MV-4-11 (cell line): ENCODE data around the gene USP9X.
"Not testable (repeated sequence)": the region's sequence is repeated elsewhere in the genome, so short reads cannot be mapped to it uniquely, and the experiment has no call there.

Source experiments
- DNase-seq: peaks from one replicate; lab custom pipeline; 2025; lab: John Stamatoyannopoulos, UW

USP9X gene, protein sequence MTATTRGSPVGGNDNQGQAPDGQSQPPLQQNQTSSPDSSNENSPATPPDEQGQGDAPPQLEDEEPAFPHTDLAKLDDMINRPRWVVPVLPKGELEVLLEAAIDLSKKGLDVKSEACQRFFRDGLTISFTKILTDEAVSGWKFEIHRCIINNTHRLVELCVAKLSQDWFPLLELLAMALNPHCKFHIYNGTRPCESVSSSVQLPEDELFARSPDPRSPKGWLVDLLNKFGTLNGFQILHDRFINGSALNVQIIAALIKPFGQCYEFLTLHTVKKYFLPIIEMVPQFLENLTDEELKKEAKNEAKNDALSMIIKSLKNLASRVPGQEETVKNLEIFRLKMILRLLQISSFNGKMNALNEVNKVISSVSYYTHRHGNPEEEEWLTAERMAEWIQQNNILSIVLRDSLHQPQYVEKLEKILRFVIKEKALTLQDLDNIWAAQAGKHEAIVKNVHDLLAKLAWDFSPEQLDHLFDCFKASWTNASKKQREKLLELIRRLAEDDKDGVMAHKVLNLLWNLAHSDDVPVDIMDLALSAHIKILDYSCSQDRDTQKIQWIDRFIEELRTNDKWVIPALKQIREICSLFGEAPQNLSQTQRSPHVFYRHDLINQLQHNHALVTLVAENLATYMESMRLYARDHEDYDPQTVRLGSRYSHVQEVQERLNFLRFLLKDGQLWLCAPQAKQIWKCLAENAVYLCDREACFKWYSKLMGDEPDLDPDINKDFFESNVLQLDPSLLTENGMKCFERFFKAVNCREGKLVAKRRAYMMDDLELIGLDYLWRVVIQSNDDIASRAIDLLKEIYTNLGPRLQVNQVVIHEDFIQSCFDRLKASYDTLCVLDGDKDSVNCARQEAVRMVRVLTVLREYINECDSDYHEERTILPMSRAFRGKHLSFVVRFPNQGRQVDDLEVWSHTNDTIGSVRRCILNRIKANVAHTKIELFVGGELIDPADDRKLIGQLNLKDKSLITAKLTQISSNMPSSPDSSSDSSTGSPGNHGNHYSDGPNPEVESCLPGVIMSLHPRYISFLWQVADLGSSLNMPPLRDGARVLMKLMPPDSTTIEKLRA (N-terminal part only)

GRCh38 chrX:41084893-41085511 lies at the start of gene USP9X:
Gene USP9X (plus strand): TSS chrX:41085445. CDS start chrX:41123629, 38,184 bp downstream.
- DNase-seq = peak; percentile 62

DNA sequence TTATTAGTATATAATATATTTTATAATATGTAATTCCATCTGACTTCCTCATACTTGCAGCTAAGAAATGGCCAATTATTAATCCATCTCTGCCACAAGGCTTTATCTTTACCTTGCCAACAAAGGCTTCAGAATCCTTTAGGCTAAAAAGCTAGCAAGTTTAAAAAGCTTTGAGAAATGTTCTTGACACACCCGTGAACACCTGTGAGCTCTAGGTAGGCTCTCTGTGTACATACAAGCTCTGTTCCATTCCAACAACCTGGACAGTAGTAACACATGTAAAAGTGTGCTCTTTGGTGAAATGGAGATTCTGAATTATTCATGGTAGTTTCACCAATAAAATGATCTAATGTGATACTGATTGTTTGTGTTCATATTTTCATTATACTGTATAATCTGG lies 49.7 kb upstream of the USP9X start:
- DNase-seq = no peak

GRCh38 chrX:41036668-41037326 lies 48.4 kb upstream of the USP9X start:
- no peak for DNase-seq

DNA sequence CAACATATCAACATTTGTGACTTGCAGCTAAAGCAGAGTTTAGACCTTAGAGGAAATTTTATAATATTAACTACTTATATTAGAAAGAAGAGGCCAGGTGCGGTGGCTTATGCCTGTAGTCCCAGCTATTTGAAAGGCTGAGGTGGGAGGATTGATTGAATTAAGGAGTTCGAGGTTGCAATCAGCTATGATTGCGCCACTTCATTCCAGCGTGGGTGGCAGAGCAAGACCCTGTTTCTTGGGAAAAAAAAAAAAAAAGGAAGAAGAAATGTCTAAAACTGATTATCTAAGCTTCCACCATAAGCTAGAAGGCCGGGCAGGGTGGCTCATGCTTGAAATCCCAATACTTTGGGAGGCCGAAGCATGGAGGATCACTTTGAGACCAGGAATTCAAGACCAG lies 42.0 kb upstream of the USP9X start:
- DNase-seq = no peak

- DNase-seq = no peak
These were observed 41.4 kb upstream of the USP9X start for GRCh38 chrX:41043674-41044345.

- DNase-seq = peak; percentile 47
These were observed 39.2 kb upstream of the USP9X start for GRCh38 chrX:41045960-41046567.

DNA sequence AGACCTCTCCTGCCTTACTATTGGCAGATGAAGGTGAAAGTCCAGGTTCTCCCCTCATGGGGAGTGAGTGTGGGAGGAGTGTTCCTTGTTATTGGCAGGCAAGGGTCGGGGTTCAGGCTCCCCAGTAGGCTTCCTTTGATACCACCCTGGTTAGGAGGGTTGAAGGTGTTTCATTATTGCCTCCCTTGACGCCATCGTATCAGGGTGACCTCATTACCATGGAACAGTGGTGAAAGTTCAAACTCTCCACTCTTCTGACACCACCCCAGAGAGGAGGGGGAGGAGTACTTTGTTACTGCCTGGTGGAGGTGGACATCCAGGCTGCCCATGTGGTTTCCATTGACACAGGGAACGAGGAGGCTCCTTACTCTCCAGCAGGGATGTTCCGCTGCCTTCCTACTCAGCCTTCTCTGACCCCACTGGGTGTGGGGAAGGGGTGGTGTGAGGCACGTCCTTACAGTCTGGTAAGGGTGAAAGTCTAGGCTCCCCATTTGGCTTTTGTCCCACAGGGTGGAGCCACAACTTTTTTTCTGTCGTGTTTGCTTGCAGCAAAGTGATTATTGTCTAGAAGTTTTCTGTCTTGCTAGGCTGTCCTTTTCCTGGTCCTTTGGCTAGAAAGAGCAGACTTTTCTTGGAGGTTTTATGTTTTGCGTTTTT lies 37.2 kb upstream of the USP9X start:
- no peak for DNase-seq

DNA sequence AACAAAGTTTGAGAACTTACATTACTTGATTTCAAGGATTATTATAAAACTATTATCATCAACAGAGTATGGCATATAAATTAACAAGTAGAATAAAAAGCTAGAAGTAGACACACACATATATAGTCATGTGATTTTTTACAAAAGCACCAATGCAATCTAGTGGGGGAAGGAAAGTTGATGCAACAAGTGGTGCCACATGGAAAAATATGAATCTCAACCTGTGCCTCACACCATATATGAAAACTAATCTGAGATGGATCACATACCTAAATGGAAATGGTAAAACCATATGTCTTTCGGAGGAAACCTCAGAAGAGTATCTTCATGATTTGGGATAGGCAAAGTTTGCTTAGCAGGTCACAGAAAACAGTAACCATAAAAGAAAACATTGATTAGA lies 34.9 kb upstream of the USP9X start:
- no peak for DNase-seq

DNA sequence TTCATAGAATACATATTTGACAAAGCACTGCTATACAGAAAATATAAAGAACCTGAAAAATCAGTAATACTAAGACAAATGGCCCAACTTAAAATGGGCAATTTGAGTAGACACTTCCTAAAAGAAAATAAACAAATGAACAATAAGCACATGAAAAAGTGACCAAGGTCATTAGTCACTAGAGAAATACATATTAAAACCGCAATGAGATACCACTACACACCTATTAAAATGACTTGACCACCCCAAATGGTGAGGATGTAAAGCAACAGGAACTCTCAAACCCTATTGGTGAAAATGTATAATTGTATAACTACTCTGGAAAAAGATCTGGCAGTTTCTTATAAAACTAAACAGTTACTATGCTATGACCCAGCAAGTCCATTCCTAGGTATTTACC lies 34.0 kb upstream of the USP9X start:
- DNase-seq = no peak

DNA sequence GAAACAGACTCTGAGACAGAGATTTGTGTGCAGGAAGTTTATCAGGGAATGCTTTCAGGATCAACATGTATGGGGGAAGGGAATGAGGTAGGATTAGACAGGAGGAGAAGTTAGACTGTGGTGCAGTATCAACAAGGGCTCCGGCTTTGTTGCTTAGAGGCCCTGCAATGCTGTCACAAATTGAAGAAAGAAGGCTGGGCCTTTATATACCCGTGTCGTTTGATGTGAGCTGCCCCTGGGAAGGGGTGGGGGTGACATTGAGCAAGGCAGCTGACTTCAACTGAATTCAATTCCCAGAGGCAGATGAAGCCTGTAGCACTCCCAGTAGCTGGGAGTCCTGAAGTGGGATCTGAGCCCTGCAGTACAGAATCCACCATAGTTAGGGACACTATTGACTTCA lies 29.5 kb upstream of the USP9X start:
- no peak for DNase-seq

DNA sequence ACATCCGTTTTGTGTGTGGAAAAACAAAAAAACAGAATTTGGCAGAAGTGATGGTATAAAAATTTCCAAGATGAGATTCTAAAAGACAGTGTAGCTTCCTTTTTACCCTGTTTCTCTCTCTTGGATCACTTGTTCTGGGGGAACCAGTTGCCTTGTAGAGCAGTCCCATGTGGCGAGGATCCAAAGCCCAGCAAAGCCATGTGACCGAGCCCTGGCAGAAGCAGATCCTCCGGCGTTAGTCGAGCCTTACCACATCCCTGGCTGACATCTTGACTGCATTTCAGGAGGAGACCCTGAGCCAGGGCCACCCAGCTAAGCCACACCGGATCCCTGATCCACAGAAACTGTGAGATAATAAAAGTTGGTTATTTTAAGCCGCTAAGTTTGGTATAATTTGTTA lies 22.0 kb upstream of the USP9X start:
- DNase-seq = not testable (repeated sequence)

DNA sequence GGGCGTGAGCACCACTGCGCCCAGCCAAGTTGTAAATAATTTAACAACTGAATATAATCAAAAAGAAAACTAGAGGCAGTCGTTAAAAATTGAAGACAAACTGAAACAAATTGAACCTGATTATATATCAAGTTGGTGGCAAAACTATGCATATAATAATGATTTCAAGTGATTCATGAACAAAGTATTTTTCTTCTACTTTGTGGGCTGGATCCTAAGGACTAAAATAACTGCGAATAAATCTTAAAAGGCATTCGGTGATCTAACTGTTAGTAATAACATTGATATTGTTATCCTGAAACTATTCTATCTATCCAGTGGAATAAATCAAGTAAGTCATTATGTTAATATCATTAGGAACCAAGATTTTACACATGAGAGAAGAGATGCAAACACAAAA lies 21.2 kb upstream of the USP9X start:
- no peak for DNase-seq

- no peak for DNase-seq
These were observed 18.9 kb upstream of the USP9X start for GRCh38 chrX:41066391-41066790.

DNA sequence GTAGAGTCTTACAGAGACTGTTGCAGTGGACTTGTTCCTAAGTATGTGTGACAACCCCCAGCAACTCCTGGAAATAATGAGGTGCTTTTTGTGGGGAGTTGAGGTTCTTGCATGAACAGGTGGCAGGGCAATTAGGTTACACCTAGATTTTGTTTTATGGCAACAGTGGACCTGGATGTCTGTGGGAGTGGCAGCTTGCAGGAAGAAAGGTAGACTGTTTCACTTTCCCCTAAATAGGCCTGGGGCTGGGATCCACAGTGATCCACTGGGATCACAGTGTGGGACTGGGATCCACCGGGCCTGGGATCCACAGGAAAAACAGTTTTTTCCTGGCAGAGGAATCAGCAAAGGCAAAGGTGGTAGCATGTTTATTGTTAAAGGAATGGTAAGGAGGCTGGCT lies 18.3 kb upstream of the USP9X start:
- no peak for DNase-seq

DNA sequence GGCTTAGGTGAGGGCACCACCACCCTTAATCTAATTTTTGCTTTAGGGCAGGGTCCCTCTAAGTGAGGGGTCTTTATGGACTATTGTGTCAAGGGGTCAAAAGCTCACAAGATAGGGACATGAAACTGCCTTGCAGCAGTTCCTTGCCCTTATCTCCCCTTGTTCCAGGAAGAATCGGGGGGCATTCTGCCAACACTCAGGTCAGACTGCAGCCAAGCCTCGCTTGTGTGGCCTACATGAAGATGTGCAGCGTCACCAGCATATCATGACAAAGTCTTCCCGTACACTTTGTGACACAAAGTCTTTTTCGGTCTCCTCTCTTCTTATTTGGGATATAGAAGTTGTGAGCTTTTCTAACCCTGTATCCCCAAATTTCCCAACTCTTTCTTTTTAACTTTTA lies 17.5 kb upstream of the USP9X start:
- no peak for DNase-seq

DNA sequence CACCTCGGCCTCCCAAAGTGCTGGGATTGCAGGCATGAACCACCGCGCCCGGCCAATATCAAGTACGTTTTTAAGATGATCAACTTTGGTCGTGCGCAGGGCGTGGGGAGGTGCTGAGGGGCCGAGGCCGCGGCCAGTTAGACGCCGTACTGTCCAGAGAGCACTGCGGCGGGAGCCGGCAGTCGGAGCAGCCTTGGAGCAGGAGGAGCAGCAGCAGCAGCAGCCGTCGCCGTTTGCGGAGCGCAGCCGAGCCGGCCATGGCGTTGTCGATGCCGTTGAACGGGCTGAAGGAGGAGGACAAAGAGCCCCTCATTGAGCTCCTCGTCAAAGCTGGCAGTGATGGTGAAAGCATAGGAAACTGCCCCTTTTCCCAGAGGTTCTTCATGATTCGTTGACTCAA lies 8.5 kb upstream of the USP9X start:
- no peak for DNase-seq

DNA sequence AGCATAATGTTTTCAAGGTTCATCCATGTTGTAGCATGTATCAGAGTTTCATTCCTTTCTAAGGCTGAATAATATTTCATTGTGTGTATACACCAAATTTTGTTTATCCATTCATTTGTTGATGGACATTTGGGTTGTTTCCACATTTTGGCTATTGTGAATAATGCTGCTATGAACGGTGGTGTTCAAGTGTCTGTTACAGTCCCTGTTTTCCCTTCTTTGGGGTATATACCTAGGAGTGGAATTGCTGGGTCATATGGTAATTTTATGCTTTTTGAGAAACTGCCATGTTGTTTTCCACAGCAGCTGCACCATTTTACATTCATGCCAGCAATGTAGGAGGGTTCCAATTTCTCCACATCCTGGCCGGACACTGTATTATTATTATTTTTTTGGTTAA lies 3.4 kb upstream of the USP9X start:
- DNase-seq = no peak

- peak; percentile 29 for DNase-seq
These were observed 2.5 kb upstream of the USP9X start for GRCh38 chrX:41082783-41083182.

GRCh38 chrX:41084044-41084892 lies 977 bp upstream of the USP9X start:
- DNase-seq = peak; percentile 90
